BE2C (cell line): ENCODE results near the gene PLA2G12A.

ENCODE experiments used
- DNase-seq: peaks from one replicate; pipeline ENCODE4 v3.0.0-alpha.2; 2020
- H3K27me3 ChIP-seq: fragments of 250-450 bp; sonication (Bioruptor Pico); 2 replicates; pipeline ENCODE4 v1.5.1; 2020; ENCODE audit warnings: mild to moderate bottlenecking
- H3K36me3 ChIP-seq: fragments of 250-450 bp; sonication (Bioruptor Pico); 2 replicates; pipeline ENCODE4 v1.5.1; 2020; ENCODE audit warnings: mild to moderate bottlenecking
- H3K4me1 ChIP-seq: fragments of 250-450 bp; sonication (Bioruptor Pico); 2 replicates; pipeline ENCODE4 v1.5.1; 2020
- H3K4me3 ChIP-seq: 2 replicates; pipeline ENCODE4 v1.5.1; 2011; ENCODE audit warnings: low read depth, low read length
- H3K9me3 ChIP-seq: fragments of 250-450 bp; sonication (Bioruptor Pico); 2 replicates; pipeline ENCODE4 v1.5.1; 2020
- CTCF ChIP-seq: IDR thresholded peaks from 2 replicates; pipeline ENCODE4 v1.5.1; 2012; ENCODE audit warnings: mild to moderate bottlenecking, low read depth, low read length

Gene PLA2G12A

GRCh38 chr4:109673303-109673702 is 56.6 kb downstream of the PLA2G12A start:
- H3K36me3 ChIP-seq: no peaks in the 10 kb centered on the region
- no peaks in the 10 kb centered on the region for H3K27me3 ChIP-seq
- DNase-seq: no peak
- H3K4me3 ChIP-seq: no peak overlapping the region
- H3K4me1 ChIP-seq: no peaks in the 10 kb centered on the region
- TF ChIP-seq CTCF: no peak
- no peaks in the 10 kb centered on the region for H3K9me3 ChIP-seq

- TF ChIP-seq CTCF: no peak
- no peaks in the 10 kb centered on the region for H3K27me3 ChIP-seq
- no peak for DNase-seq
- no peaks in the 10 kb centered on the region for H3K36me3 ChIP-seq
- H3K9me3 ChIP-seq: no peaks in the 10 kb centered on the region
- no peak overlapping the region for H3K4me3 ChIP-seq
- no peaks in the 10 kb centered on the region for H3K4me1 ChIP-seq
Observed at GRCh38 chr4:109672169-109672930, 57.5 kb downstream of the PLA2G12A start.

GRCh38 chr4:109671350-109671749 is 58.5 kb downstream of the PLA2G12A start:
- no peak for TF ChIP-seq CTCF
- Histone ChIP-seq H3K27me3 (no peaks in the 10 kb centered on the region), H3K4me1 (no peaks in the 10 kb centered on the region), H3K9me3 (no peaks in the 10 kb centered on the region), H3K36me3 (no peaks in the 10 kb centered on the region), H3K4me3 (no peak overlapping the region)
- DNase-seq: no peak

- Histone ChIP-seq H3K27me3 (no peaks in the 10 kb centered on the region), H3K9me3 (no peaks in the 10 kb centered on the region), H3K4me3 (no peak overlapping the region), H3K36me3 (no peaks in the 10 kb centered on the region), H3K4me1 (no peaks in the 10 kb centered on the region)
- no peak for TF ChIP-seq CTCF
- no peak for DNase-seq
Observed at GRCh38 chr4:109665783-109666485, 63.9 kb downstream of the PLA2G12A start.

DNA sequence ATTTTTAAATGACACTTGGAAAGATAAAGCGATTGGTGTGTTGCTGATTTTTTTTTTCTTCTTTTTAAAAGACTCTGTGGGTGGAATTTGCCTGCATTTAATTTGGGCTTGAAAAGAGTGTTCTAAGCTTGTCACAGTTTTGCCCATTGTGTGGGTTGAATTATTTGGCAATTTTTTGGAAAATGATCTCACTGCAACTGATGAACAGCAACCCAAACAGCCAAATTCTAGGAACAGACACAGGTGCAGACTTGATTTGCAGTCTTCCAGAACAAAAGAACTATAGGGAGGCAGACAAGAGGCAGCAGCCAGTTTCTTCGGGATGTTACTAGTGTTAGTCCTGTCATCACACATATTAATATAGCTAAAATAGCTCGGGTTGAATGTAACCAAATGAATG is 67.1 kb downstream of the PLA2G12A start:
- TF ChIP-seq CTCF: no peak
- Histone ChIP-seq H3K27me3 (no peaks in the 10 kb centered on the region; the same call in 1 of the 2 replicates), H3K36me3 (no peaks in the 10 kb centered on the region), H3K4me3 (no peak overlapping the region), H3K4me1 (no peaks in the 10 kb centered on the region), H3K9me3 (no peaks in the 10 kb centered on the region)
- no peak for DNase-seq

DNA sequence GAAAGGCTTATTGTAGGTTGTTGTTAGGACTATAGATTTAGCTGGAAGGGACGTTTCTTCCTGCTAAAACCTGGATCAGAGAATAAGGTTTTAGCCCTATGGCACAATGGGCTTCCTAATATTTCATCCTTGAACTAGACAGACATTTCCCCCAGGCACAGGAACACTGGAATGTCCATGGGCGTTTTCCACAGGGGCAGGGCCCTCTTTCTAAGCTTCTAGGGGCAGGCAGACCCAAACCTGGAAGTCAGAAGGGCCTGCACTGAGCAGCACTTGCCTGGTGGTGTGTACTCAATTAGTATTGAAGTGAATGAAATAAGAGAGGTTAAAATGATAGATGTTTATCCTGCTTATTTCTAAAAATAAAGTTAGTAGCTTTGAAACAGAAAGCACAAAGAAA is 67.8 kb downstream of the PLA2G12A start:
- H3K4me3 ChIP-seq: no peak overlapping the region
- H3K36me3 ChIP-seq: no peaks in the 10 kb centered on the region
- H3K9me3 ChIP-seq: no peaks in the 10 kb centered on the region
- no peak for DNase-seq
- TF ChIP-seq CTCF: no peak
- H3K27me3 ChIP-seq: no peaks in the 10 kb centered on the region; the same call in 1 of the 2 replicates
- no peaks in the 10 kb centered on the region for H3K4me1 ChIP-seq
